HAP-1 (cell line): ENCODE results near the gene POLD3.

Experiments
- DNase-seq, 2 experiments: peaks; one replicate each; pipeline ENCODE4 v3.0.0-alpha.2; 2016 to 2020; ENCODE audit warnings: low spot score in 2 of 2
- H3K27me3 ChIP-seq: fragments of 250-450 bp; sonication (Bioruptor Pico); 2 replicates; pipeline ENCODE4 v1.5.1; 2020; ENCODE audit warnings: low read depth, mild to moderate bottlenecking, moderate library complexity
- H3K36me3 ChIP-seq: fragments of 250-450 bp; sonication (Bioruptor Pico); replicated peaks from 2 replicates; pipeline ENCODE4 v1.5.1; 2020; ENCODE audit warnings: mild to moderate bottlenecking
- H3K4me1 ChIP-seq: fragments of 250-450 bp; sonication (Bioruptor Pico); 2 replicates; pipeline ENCODE4 v1.5.1; 2020; ENCODE audit warnings: mild to moderate bottlenecking
- H3K4me3 ChIP-seq: fragments of 250-450 bp; sonication (Bioruptor Pico); 2 replicates; pipeline ENCODE4 v1.5.1; 2020; ENCODE audit warnings: mild to moderate bottlenecking, moderate library complexity
- H3K9me3 ChIP-seq: fragments of 250-450 bp; sonication (Bioruptor Pico); 2 replicates; pipeline ENCODE4 v1.5.1; 2020; ENCODE audit warnings: mild to moderate bottlenecking, moderate library complexity
- in situ Hi-C: fragments of 300-500 bp; cut with MboI; formaldehyde crosslinking; loops from 3 replicates; pipeline ENCODE4 v1.14.3; 2020; ENCODE audit warnings: low sequenced_read_pairs, inconsistent platforms, mixed read lengths

Gene POLD3

GRCh38 chr11:74592441-74593362 lies at the start of gene POLD3:
POLD3 (plus strand) TSS chr11:74592582; CDS start chr11:74592659, 77 bp downstream.
- Histone ChIP-seq H3K4me1 (peaks cover 12% of the 10 kb centered on the region), H3K9me3 (no peaks in the 10 kb centered on the region), H3K36me3 (peaks cover 28% of the 10 kb centered on the region), H3K27me3 (no peaks in the 10 kb centered on the region), H3K4me3 (peak within 1 kb of the TSS; percentile 93)
- peak; percentile 87 to 97 for DNase-seq
- in situ Hi-C loops, result no loop called here

GRCh38 chr11:74543991-74544390 lies 48.4 kb upstream of the POLD3 start:
- DNase-seq, result no peak
- Histone ChIP-seq H3K9me3 (peaks cover 4% of the 10 kb centered on the region; the same call in 1 of the 2 replicates), H3K4me1 (no peaks in the 10 kb centered on the region), H3K4me3 (no peak overlapping the region), H3K36me3 (no peaks in the 10 kb centered on the region), H3K27me3 (no peaks in the 10 kb centered on the region)
- in situ Hi-C loops, result no loop called here

GRCh38 chr11:74546752-74547151 lies 45.6 kb upstream of the POLD3 start:
- in situ Hi-C loops, result no loop called here
- Histone ChIP-seq H3K4me1 (no peaks in the 10 kb centered on the region), H3K4me3 (no peak overlapping the region), H3K27me3 (no peaks in the 10 kb centered on the region), H3K9me3 (peaks cover 4% of the 10 kb centered on the region; the same call in 1 of the 2 replicates), H3K36me3 (no peaks in the 10 kb centered on the region)
- DNase-seq, result no peak

- peak; percentile 15 for DNase-seq
- no peaks in the 10 kb centered on the region for H3K36me3 ChIP-seq
- no peaks in the 10 kb centered on the region for H3K9me3 ChIP-seq
- no peaks in the 10 kb centered on the region for H3K4me1 ChIP-seq
- no peak overlapping the region for H3K4me3 ChIP-seq
- no peaks in the 10 kb centered on the region for H3K27me3 ChIP-seq
- in situ Hi-C loops, result no loop called here
Observed at GRCh38 chr11:74550991-74551753, 41.2 kb upstream of the POLD3 start.

- DNase-seq, result no peak
- in situ Hi-C loops, result no loop called here
- H3K4me1 ChIP-seq, result no peaks in the 10 kb centered on the region
- H3K4me3 ChIP-seq, result no peak overlapping the region
- no peaks in the 10 kb centered on the region for H3K36me3 ChIP-seq
- H3K27me3 ChIP-seq, result no peaks in the 10 kb centered on the region
- H3K9me3 ChIP-seq, result no peaks in the 10 kb centered on the region
Observed at GRCh38 chr11:74551754-74552145, 40.6 kb upstream of the POLD3 start.

- in situ Hi-C loops, result no loop called here
- H3K27me3 ChIP-seq, result no peaks in the 10 kb centered on the region; the same call in 1 of the 2 replicates
Observed at GRCh38 chr11:74557526-74557925, 34.9 kb upstream of the POLD3 start.

GRCh38 chr11:74559110-74559933 lies 33.1 kb upstream of the POLD3 start:
- Histone ChIP-seq H3K4me1 (no peaks in the 10 kb centered on the region), H3K9me3 (no peaks in the 10 kb centered on the region), H3K27me3 (no peaks in the 10 kb centered on the region; the same call in 1 of the 2 replicates), H3K36me3 (no peaks in the 10 kb centered on the region), H3K4me3 (no peak overlapping the region)
- in situ Hi-C loops, result no loop called here
- DNase-seq, result no peak

More at GRCh38 chr11:74557526-74557925, 34.9 kb upstream of the POLD3 start:
- H3K9me3 ChIP-seq, result no peaks in the 10 kb centered on the region
- no peaks in the 10 kb centered on the region for H3K4me1 ChIP-seq
- DNase-seq, result no peak
- no peak overlapping the region for H3K4me3 ChIP-seq
- H3K36me3 ChIP-seq, result no peaks in the 10 kb centered on the region

GRCh38 chr11:74559934-74560309 lies 32.5 kb upstream of the POLD3 start:
- Histone ChIP-seq H3K36me3 (no peaks in the 10 kb centered on the region), H3K4me1 (no peaks in the 10 kb centered on the region), H3K27me3 (no peaks in the 10 kb centered on the region; the same call in 1 of the 2 replicates), H3K4me3 (no peak overlapping the region), H3K9me3 (no peaks in the 10 kb centered on the region)
- in situ Hi-C loops, result no loop called here
- DNase-seq, result no peak

- Histone ChIP-seq H3K27me3 (no peaks in the 10 kb centered on the region), H3K36me3 (no peaks in the 10 kb centered on the region), H3K4me3 (no peak overlapping the region), H3K4me1 (no peaks in the 10 kb centered on the region; the same call in 1 of the 2 replicates), H3K9me3 (no peaks in the 10 kb centered on the region)
- in situ Hi-C loops, result no loop called here
- DNase-seq, result no peak
Observed at GRCh38 chr11:74566146-74566960, 26.0 kb upstream of the POLD3 start.

- in situ Hi-C loops, result no loop called here
- no peaks in the 10 kb centered on the region for H3K9me3 ChIP-seq
- DNase-seq, result no peak
- no peaks in the 10 kb centered on the region for H3K36me3 ChIP-seq
- H3K4me1 ChIP-seq, result no peaks in the 10 kb centered on the region; the same call in 1 of the 2 replicates
- no peak overlapping the region for H3K4me3 ChIP-seq
- no peaks in the 10 kb centered on the region for H3K27me3 ChIP-seq
Observed at GRCh38 chr11:74568028-74568427, 24.4 kb upstream of the POLD3 start.

- peak; percentile 50 to 66 for DNase-seq
- no peak overlapping the region for H3K4me3 ChIP-seq
- in situ Hi-C loops, result loop anchor here (5.0 kb wide), 1 partner anchor 108 kb away; no protein-coding TSS in a partner anchor
Observed at GRCh38 chr11:74570266-74571061, 21.9 kb upstream of the POLD3 start.

GRCh38 chr11:74571062-74571399 lies 21.4 kb upstream of the POLD3 start:
- H3K36me3 ChIP-seq, result no peaks in the 10 kb centered on the region
- H3K9me3 ChIP-seq, result no peaks in the 10 kb centered on the region
- no peaks in the 10 kb centered on the region; the same call in 1 of the 2 replicates for H3K4me1 ChIP-seq
- no peaks in the 10 kb centered on the region; the same call in 1 of the 2 replicates for H3K27me3 ChIP-seq
- no peak for DNase-seq
- in situ Hi-C loops, result loop anchor here (5.0 kb wide), 1 partner anchor 109 kb away; no protein-coding TSS in a partner anchor
- no peak overlapping the region for H3K4me3 ChIP-seq

More at GRCh38 chr11:74570266-74571061, 21.9 kb upstream of the POLD3 start:
- no peaks in the 10 kb centered on the region for H3K36me3 ChIP-seq
- no peaks in the 10 kb centered on the region for H3K9me3 ChIP-seq
- no peaks in the 10 kb centered on the region; the same call in 1 of the 2 replicates for H3K4me1 ChIP-seq
- no peaks in the 10 kb centered on the region; the same call in 1 of the 2 replicates for H3K27me3 ChIP-seq
